Measurements from ENCODE around the gene HTRA1. TPM values are rescaled to one million over a fixed set of nuclear protein-coding genes. Genes with fewer than 3 reads are reported as not detected.

The HTRA1 gene
- total and polyA plus RNA-seq, 10 donors = 18.3 to 63.7 (median 35.3) TPM

- intact Hi-C loops (cut with DNase I; ENCODE audit: low total_unique reads) = no loop called here
- Histone ChIP-seq H3K4me1 (peaks cover 0 to 3% (median 0%) of the 10 kb centered on the region in 6 donors), H3K36me3 (peaks cover 0 to 2% (median 0%) of the 10 kb centered on the region in 6 donors), H3K27ac (peak overlapping the region in 1 of 8 donors; percentile 24), H3K9me3 (no peaks in the 10 kb centered on the region), H3K4me3 (no peak overlapping the region), H3K27me3 (replicated peaks in 1 of 7) (no peaks in the 10 kb centered on the region)
- TF ChIP-seq, protein P1, sequence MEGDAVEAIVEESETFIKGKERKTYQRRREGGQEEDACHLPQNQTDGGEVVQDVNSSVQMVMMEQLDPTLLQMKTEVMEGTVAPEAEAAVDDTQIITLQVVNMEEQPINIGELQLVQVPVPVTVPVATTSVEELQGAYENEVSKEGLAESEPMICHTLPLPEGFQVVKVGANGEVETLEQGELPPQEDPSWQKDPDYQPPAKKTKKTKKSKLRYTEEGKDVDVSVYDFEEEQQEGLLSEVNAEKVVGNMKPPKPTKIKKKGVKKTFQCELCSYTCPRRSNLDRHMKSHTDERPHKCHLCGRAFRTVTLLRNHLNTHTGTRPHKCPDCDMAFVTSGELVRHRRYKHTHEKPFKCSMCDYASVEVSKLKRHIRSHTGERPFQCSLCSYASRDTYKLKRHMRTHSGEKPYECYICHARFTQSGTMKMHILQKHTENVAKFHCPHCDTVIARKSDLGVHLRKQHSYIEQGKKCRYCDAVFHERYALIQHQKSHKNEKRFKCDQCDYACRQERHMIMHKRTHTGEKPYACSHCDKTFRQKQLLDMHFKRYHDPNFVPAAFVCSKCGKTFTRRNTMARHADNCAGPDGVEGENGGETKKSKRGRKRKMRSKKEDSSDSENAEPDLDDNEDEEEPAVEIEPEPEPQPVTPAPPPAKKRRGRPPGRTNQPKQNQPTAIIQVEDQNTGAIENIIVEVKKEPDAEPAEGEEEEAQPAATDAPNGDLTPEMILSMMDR (IDR thresholded peaks at IDR 0.05 in 8 of 11, conservative IDR thresholded peaks at IDR 0.05 in 3 of 11) = no peak
- TF ChIP-seq POLR2A (IDR thresholded peaks at IDR 0.05) = no peak
- TF ChIP-seq POLR2AphosphoS5 (IDR thresholded peaks at IDR 0.05) = no peak
- whole genome bisulfite sequencing, 5 donors = 84 to 94% (median 91%) methylated on average over 5 of the region's 5 CpGs
- DNase-seq = no peak
Measured at GRCh38 chr10:122505011-122505410, 43.7 kb downstream of the HTRA1 start.

DNA sequence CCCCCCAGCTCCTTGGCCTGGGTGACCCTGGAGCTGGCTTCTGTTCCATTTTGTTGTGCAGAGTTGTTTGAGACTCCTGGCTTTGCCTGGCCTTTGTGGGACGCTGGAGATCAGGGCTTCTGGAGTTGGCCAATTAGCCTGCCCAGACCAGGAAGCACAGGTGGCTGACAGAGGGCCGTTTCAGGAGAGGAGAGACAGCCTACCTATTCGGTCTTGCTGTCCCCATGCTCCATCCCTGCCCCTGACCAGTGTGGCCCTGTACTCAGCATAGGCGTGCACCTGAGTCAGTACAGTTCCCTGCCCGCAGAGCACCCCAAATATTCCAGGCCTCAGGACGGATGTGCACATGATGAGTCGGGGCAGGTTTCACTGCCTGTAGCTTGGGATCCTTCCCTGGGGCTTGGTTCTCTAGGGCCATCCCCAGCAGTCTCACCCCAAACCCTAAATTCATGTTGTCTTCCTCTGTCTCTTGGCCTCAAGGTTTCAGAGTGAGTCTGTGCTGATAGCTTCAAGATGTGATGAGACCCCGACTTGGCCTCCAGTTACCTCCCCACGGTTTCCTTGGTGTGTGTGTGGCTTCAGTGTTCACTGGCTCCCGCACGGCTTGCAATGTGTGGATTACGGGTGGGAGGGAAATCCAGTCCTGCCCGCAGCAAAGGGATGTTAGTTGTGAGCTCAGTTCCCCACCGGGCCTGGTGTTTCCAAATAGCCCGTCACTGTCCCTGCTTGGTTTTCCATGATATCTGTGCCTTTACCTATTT lies 44.7 kb downstream of the HTRA1 start:
- Histone ChIP-seq H3K9me3 (no peaks in the 10 kb centered on the region), H3K27ac (no peak overlapping the region), H3K36me3 (peaks cover 0 to 6% (median 0%) of the 10 kb centered on the region in 6 donors), H3K4me1 (peaks cover 0 to 3% (median 0%) of the 10 kb centered on the region in 6 donors), H3K27me3 (replicated peaks in 1 of 7) (no peaks in the 10 kb centered on the region), H3K4me3 (no peak overlapping the region)
- WGBS, 5 donors = 85 to 87% (median 86%) methylated on average over 12 to 15 of the region's 15 CpGs
- TF ChIP-seq POLR2A (IDR thresholded peaks at IDR 0.05) = no peak
- TF ChIP-seq POLR2AphosphoS5 (IDR thresholded peaks at IDR 0.05) = no peak
- TF ChIP-seq, protein P1 (IDR thresholded peaks at IDR 0.05 in 8 of 11, conservative IDR thresholded peaks at IDR 0.05 in 3 of 11) = no peak
- intact Hi-C loops (cut with DNase I; ENCODE audit: low total_unique reads) = no loop called here
- no peak for DNase-seq

DNA sequence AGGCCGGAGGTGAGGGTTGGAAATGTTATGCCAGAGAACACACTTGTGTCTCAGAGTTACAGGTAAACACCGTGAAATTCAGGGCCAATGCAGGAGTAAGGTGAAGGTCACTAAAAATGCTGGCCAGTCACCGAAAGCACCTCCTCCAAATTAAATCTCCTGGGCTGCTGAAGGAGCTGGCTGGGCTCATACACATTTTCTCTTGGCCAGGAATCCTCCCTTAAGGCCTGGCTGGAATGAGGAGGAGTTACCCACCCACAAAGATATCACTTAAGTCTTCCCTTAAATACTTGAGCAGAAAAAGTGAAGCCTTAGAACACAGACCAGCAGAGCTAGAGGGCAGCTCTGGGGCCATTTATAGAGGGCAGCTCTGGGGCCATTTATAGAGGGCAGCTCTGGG lies 46.3 kb downstream of the HTRA1 start:
- intact Hi-C loops (cut with DNase I; ENCODE audit: low total_unique reads) = no loop called here
- DNase-seq = no peak
- no peak for TF ChIP-seq POLR2AphosphoS5 (IDR thresholded peaks at IDR 0.05)
- TF ChIP-seq POLR2A (IDR thresholded peaks at IDR 0.05) = no peak
- TF ChIP-seq, protein P1 (IDR thresholded peaks at IDR 0.05 in 8 of 11, conservative IDR thresholded peaks at IDR 0.05 in 3 of 11) = no peak
- H3K4me1 ChIP-seq = peaks cover 0 to 3% (median 0%) of the 10 kb centered on the region in 6 donors
- WGBS, 5 donors = 70 to 90% (median 82%) methylated on average over 3 of the region's 3 CpGs
- no peaks in the 10 kb centered on the region for H3K27me3 ChIP-seq (replicated peaks in 1 of 7)
- no peaks in the 10 kb centered on the region for H3K9me3 ChIP-seq
- H3K4me3 ChIP-seq = no peak overlapping the region
- peaks cover 0 to 6% (median 0%) of the 10 kb centered on the region in 6 donors for H3K36me3 ChIP-seq
- peak overlapping the region in 1 of 8 donors; percentile 25 for H3K27ac ChIP-seq

- no peaks in the 10 kb centered on the region for H3K27me3 ChIP-seq (replicated peaks in 1 of 7)
- DNase-seq = no peak
- TF ChIP-seq, protein P1 (IDR thresholded peaks at IDR 0.05 in 8 of 11, conservative IDR thresholded peaks at IDR 0.05 in 3 of 11) = no peak
- TF ChIP-seq POLR2A (IDR thresholded peaks at IDR 0.05) (no peak), POLR2AphosphoS5 (IDR thresholded peaks at IDR 0.05) (no peak)
- intact Hi-C loops (cut with DNase I; ENCODE audit: low total_unique reads) = no loop called here
- 67 to 78% (median 74%) methylated on average over 3 to 5 of the region's 5 CpGs for WGBS, 5 donors
- H3K36me3 ChIP-seq = peaks cover 0 to 6% (median 0%) of the 10 kb centered on the region in 6 donors
- no peak overlapping the region for H3K4me3 ChIP-seq
- peak overlapping the region in 1 of 8 donors; percentile 25 for H3K27ac ChIP-seq
- H3K4me1 ChIP-seq = peaks cover 0 to 3% (median 0%) of the 10 kb centered on the region in 6 donors
- no peaks in the 10 kb centered on the region for H3K9me3 ChIP-seq
Measured at GRCh38 chr10:122508021-122508420, 46.7 kb downstream of the HTRA1 start.
